ENCODE measurements around the gene ADIPOR1.
A peak's percentile ranks its signal among the peaks of the same experiment; 100 is the strongest.

The ADIPOR1 gene

GRCh38 chr1:202972046-202972445 is 13.9 kb upstream of the ADIPOR1 start:
- Histone ChIP-seq H3K36me3 (ENCODE audit: control insufficient read depth, insufficient read depth, low read length) (no peaks in the 10 kb centered on the region), H3K9me3 (ENCODE audit: control insufficient read depth, low read length) (no peaks in the 10 kb centered on the region), H3K4me1 (ENCODE audit: control insufficient read depth, insufficient read depth, low read length) (peaks cover 6% of the 10 kb centered on the region), H3K27me3 (ENCODE audit: control insufficient read depth, insufficient read depth, low read length, poor library complexity, severe bottlenecking) (peaks cover 27% of the 10 kb centered on the region), H3K27ac (ENCODE audit: insufficient read depth, low read depth, low read length, poor library complexity, severe bottlenecking) (no peak overlapping the region), H3K4me3 (ENCODE audit: insufficient read depth, low read depth, low read length) (no peak overlapping the region)
- WGBS, 2 experiments, result 66 to 69% methylated on average over 4 of the region's 4 CpGs

DNA sequence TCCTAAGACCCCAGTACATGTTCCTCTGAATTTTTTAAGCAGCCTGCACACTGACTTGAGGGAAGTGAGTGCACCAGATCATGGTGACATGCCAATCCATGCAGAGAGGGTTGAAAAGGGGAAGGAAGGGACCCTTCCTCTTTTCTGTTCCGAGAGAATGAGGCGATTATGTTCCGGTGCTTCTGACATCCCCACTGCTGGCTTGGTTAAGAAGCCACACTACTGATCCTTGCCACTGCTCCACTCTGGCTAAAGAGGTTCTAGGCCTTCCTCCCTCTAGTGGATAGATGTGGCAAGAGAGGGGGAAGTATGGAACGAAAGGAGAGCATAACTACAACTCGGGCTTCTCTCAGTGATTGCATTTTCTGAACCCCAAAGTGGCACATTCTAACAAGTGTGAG is 10.8 kb upstream of the ADIPOR1 start:
- Histone ChIP-seq H3K4me3 (ENCODE audit: insufficient read depth, low read depth, low read length) (no peak overlapping the region), H3K27ac (ENCODE audit: insufficient read depth, low read depth, low read length, poor library complexity, severe bottlenecking) (no peak overlapping the region), H3K4me1 (ENCODE audit: control insufficient read depth, insufficient read depth, low read length) (peaks cover 11% of the 10 kb centered on the region), H3K9me3 (ENCODE audit: control insufficient read depth, low read length) (no peaks in the 10 kb centered on the region), H3K36me3 (ENCODE audit: control insufficient read depth, insufficient read depth, low read length) (no peaks in the 10 kb centered on the region), H3K27me3 (ENCODE audit: control insufficient read depth, insufficient read depth, low read length, poor library complexity, severe bottlenecking) (peaks cover 16% of the 10 kb centered on the region)
- WGBS, 2 experiments, result 35 to 42% methylated on average over 4 to 5 of the region's 5 CpGs

DNA sequence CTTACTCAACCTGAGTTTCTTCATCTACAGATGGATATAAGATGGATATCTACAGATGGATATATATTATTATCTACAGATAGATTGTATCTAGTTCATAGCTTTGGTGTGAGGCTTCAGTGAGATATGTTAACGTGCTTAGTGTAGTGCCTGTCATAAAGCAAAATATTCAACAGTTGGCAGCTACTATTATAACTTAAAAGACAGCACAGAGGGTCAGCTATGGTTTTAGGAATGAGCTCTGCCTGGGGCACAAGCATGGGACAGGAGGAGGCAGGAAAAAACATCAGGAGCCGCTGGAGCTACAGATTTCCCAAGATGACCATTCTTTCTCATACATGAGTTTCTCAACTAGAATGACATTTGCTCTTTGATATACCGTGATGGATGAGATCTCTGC is 10.2 kb upstream of the ADIPOR1 start:
- Histone ChIP-seq H3K4me3 (ENCODE audit: insufficient read depth, low read depth, low read length) (peak overlapping the region; percentile 57), H3K9me3 (ENCODE audit: control insufficient read depth, low read length) (no peaks in the 10 kb centered on the region), H3K27ac (ENCODE audit: insufficient read depth, low read depth, low read length, poor library complexity, severe bottlenecking) (no peak overlapping the region), H3K27me3 (ENCODE audit: control insufficient read depth, insufficient read depth, low read length, poor library complexity, severe bottlenecking) (peaks cover 12% of the 10 kb centered on the region), H3K36me3 (ENCODE audit: control insufficient read depth, insufficient read depth, low read length) (no peaks in the 10 kb centered on the region), H3K4me1 (ENCODE audit: control insufficient read depth, insufficient read depth, low read length) (peaks cover 11% of the 10 kb centered on the region)
- 95 to 98% methylated on average over 2 to 3 of the region's 3 CpGs for WGBS, 2 experiments

GRCh38 chr1:202967684-202968281 is 9.7 kb upstream of the ADIPOR1 start:
- H3K4me3 ChIP-seq (ENCODE audit: insufficient read depth, low read depth, low read length), result peak overlapping the region; percentile 57
- no peak overlapping the region for H3K27ac ChIP-seq (ENCODE audit: insufficient read depth, low read depth, low read length, poor library complexity, severe bottlenecking)
- H3K27me3 ChIP-seq (ENCODE audit: control insufficient read depth, insufficient read depth, low read length, poor library complexity, severe bottlenecking), result peaks cover 12% of the 10 kb centered on the region
- no peaks in the 10 kb centered on the region for H3K9me3 ChIP-seq (ENCODE audit: control insufficient read depth, low read length)
- H3K36me3 ChIP-seq (ENCODE audit: control insufficient read depth, insufficient read depth, low read length), result no peaks in the 10 kb centered on the region
- peaks cover 11% of the 10 kb centered on the region for H3K4me1 ChIP-seq (ENCODE audit: control insufficient read depth, insufficient read depth, low read length)
- 19 to 23% methylated on average over 21 of the region's 21 CpGs for WGBS, 2 experiments

DNA sequence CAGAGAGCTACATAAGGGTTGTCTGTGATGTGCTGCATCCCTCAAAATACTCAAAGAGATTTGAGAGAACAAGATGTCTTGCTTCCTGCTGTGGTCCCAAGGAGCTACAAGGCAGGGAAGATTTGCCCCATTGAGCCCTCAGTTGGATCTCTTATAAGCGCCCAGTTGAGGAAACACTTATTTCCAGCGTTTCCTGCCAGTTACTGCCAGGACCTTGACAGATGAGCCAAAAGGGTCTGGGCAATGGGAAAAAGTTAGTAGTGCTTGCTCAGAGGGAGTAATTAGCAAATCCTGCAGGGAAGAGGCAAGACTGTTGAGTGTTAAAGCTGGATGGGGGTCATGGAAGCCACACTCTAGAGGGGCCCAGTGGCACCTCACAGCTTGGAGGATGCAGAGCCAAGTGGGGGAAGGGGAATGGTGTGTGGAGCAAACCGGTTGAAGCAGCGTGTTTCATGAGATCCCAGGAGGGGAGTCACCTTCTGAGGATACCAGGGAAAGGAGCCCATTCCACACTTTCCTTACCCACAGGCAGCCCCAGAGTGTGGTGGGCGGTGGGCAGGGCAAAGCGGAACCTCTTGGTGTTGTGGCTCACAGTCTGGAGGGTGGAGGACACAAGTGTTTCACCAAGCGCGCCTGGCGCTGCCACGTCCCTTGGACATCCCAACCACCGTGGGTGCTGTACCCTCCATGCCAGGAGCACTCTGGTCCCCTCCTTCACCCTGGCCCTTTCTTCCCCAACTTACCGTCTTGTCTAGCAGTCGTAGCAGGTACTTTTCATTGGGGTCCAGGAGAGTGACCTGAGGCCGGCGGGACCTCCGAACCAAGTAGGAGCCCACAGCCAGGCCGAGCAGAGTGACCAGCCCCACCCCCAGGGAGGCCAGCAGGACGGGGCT is 8.1 kb upstream of the ADIPOR1 start:
- H3K27ac ChIP-seq (ENCODE audit: insufficient read depth, low read depth, low read length, poor library complexity, severe bottlenecking), result no peak overlapping the region

GRCh38 chr1:202965422-202965821 is 7.3 kb upstream of the ADIPOR1 start:
- H3K4me1 ChIP-seq (ENCODE audit: control insufficient read depth, insufficient read depth, low read length), result peaks cover 11% of the 10 kb centered on the region
- no peak overlapping the region for H3K27ac ChIP-seq (ENCODE audit: insufficient read depth, low read depth, low read length, poor library complexity, severe bottlenecking)
- WGBS, 2 experiments, result 87 to 91% methylated on average over 3 of the region's 3 CpGs

More for the DNA sequence above, 8.1 kb upstream of the ADIPOR1 start:
- H3K4me3 ChIP-seq (ENCODE audit: insufficient read depth, low read depth, low read length), result peak overlapping the region; percentile 78
- H3K9me3 ChIP-seq (ENCODE audit: control insufficient read depth, low read length), result no peaks in the 10 kb centered on the region
- H3K4me1 ChIP-seq (ENCODE audit: control insufficient read depth, insufficient read depth, low read length), result peaks cover 11% of the 10 kb centered on the region
- no peaks in the 10 kb centered on the region for H3K36me3 ChIP-seq (ENCODE audit: control insufficient read depth, insufficient read depth, low read length)
- peaks cover 12% of the 10 kb centered on the region for H3K27me3 ChIP-seq (ENCODE audit: control insufficient read depth, insufficient read depth, low read length, poor library complexity, severe bottlenecking)
- WGBS, 2 experiments, result 50 to 55% methylated on average over 18 of the region's 18 CpGs

GRCh38 chr1:202964791-202965410 is 6.8 kb upstream of the ADIPOR1 start:
- H3K27me3 ChIP-seq (ENCODE audit: control insufficient read depth, insufficient read depth, low read length, poor library complexity, severe bottlenecking), result peaks cover 12% of the 10 kb centered on the region
- H3K4me3 ChIP-seq (ENCODE audit: insufficient read depth, low read depth, low read length), result no peak overlapping the region
- 89 to 96% methylated on average over 6 of the region's 6 CpGs for WGBS, 2 experiments

More at GRCh38 chr1:202965422-202965821, 7.3 kb upstream of the ADIPOR1 start:
- Histone ChIP-seq H3K4me3 (ENCODE audit: insufficient read depth, low read depth, low read length) (no peak overlapping the region), H3K36me3 (ENCODE audit: control insufficient read depth, insufficient read depth, low read length) (no peaks in the 10 kb centered on the region), H3K27me3 (ENCODE audit: control insufficient read depth, insufficient read depth, low read length, poor library complexity, severe bottlenecking) (peaks cover 12% of the 10 kb centered on the region), H3K9me3 (ENCODE audit: control insufficient read depth, low read length) (no peaks in the 10 kb centered on the region)

DNA sequence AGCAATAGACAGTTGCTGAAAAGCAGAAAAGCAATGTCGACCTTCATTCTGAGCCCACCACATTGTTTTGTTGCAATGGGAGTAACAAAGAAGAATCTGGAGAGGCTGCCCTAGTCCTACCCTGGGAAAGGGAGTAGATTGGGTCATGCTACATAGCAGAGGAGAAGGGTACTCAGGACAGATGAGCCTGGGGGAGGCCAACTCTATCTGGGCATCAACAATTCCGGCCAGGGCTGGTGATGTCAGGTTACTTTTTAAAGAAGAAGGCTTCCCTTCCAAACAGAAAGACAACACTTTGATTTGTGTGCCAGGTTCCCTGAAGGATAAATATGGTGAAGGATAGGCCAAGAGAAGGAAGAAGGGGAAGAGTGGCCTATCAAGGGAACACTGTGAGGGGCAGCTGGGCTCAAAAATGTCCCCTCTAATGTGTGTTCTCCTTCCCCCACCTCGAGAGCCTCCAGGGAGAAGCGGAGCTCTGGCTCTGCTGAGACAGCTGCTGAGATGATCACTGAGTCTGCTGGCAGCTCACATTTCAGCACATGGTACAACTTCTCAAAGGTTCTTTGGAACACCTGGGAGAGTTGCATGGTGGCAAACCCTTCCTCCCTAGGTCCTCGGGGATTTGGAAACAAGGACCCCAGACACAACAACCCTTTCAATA is 3.2 kb upstream of the ADIPOR1 start:
- no peaks in the 10 kb centered on the region for H3K9me3 ChIP-seq (ENCODE audit: control insufficient read depth, low read length)
- no peaks in the 10 kb centered on the region for H3K27me3 ChIP-seq (ENCODE audit: control insufficient read depth, insufficient read depth, low read length, poor library complexity, severe bottlenecking)
- WGBS, 2 experiments, result 91 to 96% methylated on average over 5 of the region's 5 CpGs
- no peak overlapping the region for H3K4me3 ChIP-seq (ENCODE audit: insufficient read depth, low read depth, low read length)
- no peak overlapping the region for H3K27ac ChIP-seq (ENCODE audit: insufficient read depth, low read depth, low read length, poor library complexity, severe bottlenecking)
- peaks cover 12% of the 10 kb centered on the region for H3K4me1 ChIP-seq (ENCODE audit: control insufficient read depth, insufficient read depth, low read length)
- H3K36me3 ChIP-seq (ENCODE audit: control insufficient read depth, insufficient read depth, low read length), result no peaks in the 10 kb centered on the region

More at GRCh38 chr1:202964791-202965410, 6.8 kb upstream of the ADIPOR1 start:
- Histone ChIP-seq H3K27ac (ENCODE audit: insufficient read depth, low read depth, low read length, poor library complexity, severe bottlenecking) (no peak overlapping the region), H3K36me3 (ENCODE audit: control insufficient read depth, insufficient read depth, low read length) (no peaks in the 10 kb centered on the region), H3K4me1 (ENCODE audit: control insufficient read depth, insufficient read depth, low read length) (peaks cover 11% of the 10 kb centered on the region), H3K9me3 (ENCODE audit: control insufficient read depth, low read length) (no peaks in the 10 kb centered on the region)

- Histone ChIP-seq H3K4me1 (ENCODE audit: control insufficient read depth, insufficient read depth, low read length) (peaks cover 12% of the 10 kb centered on the region), H3K27ac (ENCODE audit: insufficient read depth, low read depth, low read length, poor library complexity, severe bottlenecking) (no peak overlapping the region), H3K4me3 (ENCODE audit: insufficient read depth, low read depth, low read length) (no peak overlapping the region), H3K36me3 (ENCODE audit: control insufficient read depth, insufficient read depth, low read length) (no peaks in the 10 kb centered on the region), H3K9me3 (ENCODE audit: control insufficient read depth, low read length) (no peaks in the 10 kb centered on the region), H3K27me3 (ENCODE audit: control insufficient read depth, insufficient read depth, low read length, poor library complexity, severe bottlenecking) (no peaks in the 10 kb centered on the region)
- 50 to 71% methylated on average over 1 of the region's 1 CpG for WGBS, 2 experiments
Measured at GRCh38 chr1:202959276-202959620, 1.1 kb upstream of the ADIPOR1 start.

Measured in ectodermal cell (in vitro differentiated cells).